GM03348 (cell line): ENCODE measurements around the gene NUDT6.
"Not testable (repeated sequence)": the region's sequence is repeated elsewhere in the genome, so short reads cannot be mapped to it uniquely, and the experiment has no call there.

Source experiments
- DNase-seq: peaks from one replicate; pipeline ENCODE4 v3.0.0; 2012; ENCODE audit warnings: low spot score

Gene NUDT6

DNA sequence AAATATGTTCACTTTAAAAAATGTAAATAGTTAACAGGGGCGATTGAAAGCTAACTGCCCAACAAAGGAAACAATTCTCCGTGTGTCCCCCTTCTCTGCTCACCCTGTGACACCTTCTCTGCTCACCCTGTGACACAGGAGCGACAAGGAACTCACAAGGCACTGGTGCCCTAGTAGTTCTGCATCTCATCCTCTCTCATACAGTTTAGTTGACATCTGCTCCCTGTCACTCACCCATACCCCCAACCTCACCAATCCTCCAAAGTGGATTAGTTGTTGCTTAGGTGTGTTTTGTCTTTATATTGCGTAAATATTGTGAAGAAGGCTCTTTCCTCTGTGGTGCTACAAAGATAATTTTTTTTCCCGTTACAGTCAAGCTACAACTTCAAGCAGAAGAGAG, 46.4 kb downstream of the NUDT6 start:
- DNase-seq: no peak

DNA sequence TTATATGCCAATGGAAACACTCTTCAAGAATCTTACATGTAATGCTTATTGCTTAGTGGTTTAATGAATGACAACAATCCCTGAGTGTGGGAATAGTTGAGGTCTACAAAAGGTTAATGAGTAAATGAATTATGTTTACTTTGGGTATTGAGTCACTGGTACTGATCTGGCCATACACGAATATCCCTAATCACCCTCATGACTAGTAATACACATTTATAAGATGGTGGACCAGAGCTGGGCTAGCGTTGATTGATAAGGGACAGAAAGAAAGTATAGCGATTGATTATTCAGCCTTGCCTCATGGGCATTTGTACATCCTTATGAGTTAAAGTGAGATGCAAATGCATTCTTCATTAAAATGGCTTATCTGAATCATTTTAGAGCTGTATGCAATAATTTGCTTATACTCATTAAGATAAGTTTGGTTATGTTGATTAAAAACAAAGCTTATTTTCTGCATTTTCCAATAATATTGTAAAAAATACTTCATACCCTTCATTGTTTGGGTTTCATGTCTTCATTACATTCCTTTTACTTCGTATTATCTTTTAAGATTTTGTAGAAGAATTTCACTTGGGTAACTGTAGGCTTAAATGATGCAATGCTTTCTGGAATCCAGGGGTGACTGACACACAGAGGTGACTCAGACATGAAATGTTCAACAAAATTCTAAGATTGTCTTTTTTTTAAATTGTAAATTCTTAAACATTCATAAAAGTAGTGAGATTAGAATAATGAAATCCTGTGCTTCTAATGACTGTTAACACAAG, 48.4 kb downstream of the NUDT6 start:
- peak; percentile 77 for DNase-seq

GRCh38 chr4:122873146-122873545, 49.3 kb downstream of the NUDT6 start:
- DNase-seq: no peak

DNA sequence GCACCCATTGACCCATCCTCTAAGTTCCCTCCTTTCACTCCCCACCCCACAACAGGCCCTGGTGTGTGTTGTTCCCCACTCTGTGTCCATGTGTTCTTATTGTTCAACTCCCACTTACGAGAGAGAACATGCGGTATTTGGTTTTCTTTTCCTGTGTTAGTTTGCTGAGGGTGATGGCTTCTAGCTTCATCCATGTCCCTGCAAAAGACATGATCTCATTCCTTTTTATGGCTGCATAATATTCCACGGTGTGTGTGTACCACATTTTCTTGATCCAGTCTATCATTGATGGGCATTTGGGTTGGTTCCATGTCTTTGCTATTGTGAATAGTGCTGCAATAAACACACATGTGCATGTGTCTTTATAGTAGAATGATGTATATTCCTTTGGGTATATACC, 54.2 kb downstream of the NUDT6 start:
- not testable (repeated sequence) for DNase-seq

- DNase-seq: no peak
Observed at GRCh38 chr4:122865425-122865824, 57.0 kb downstream of the NUDT6 start.

DNA sequence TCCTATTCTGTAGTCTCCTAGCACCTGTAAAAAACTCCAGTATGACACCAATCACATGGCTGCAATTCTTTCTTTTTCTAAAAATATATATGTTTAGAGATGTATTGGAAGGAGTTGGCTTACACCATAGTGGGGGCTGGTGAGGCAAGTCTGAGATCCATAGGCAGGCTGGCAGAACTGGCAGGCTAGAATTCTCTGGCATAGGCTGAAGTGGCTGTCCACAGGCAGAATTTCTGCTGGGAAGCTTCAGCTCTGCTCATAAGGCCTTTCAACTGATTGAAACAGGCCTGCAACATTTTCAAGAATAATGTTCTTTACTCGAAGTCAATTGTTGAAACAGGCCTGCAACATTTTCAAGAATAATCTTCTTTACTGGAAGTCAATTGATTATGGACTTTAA, 58.8 kb downstream of the NUDT6 start:
- no peak for DNase-seq

GRCh38 chr4:122861172-122861943, 61.0 kb downstream of the NUDT6 start:
- DNase-seq: no peak

GRCh38 chr4:122858705-122859104, 63.7 kb downstream of the NUDT6 start:
- no peak for DNase-seq

GRCh38 chr4:122857160-122857559, 65.2 kb downstream of the NUDT6 start:
- DNase-seq: no peak

DNA sequence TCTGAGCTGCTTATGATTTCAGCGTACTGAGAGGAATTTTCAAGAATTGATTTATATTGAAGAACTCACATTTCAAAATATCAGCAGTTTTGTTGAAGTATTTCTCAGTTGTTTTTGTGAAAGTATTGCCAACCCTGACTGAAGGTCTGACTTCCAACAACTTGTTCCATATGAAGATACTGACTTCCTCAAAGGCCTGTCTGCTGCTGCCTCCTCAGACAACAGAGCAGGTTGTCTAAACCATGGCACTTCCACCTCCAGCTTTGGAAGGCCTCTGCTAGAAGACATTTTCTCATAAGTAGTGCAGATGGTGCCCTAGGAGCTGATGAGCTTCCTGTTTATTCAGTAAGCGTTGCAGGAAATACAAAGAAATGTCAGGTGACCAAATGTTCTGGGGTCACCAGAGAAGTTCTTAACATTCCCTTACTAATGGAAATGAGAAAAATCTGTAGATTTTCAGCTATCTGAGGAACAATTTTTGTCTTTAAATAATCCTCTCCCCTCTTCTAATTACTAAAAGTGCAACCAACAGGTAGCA, 67.0 kb downstream of the NUDT6 start:
- no peak for DNase-seq

- no peak for DNase-seq
Observed at GRCh38 chr4:122854447-122855352, 67.7 kb downstream of the NUDT6 start.

DNA sequence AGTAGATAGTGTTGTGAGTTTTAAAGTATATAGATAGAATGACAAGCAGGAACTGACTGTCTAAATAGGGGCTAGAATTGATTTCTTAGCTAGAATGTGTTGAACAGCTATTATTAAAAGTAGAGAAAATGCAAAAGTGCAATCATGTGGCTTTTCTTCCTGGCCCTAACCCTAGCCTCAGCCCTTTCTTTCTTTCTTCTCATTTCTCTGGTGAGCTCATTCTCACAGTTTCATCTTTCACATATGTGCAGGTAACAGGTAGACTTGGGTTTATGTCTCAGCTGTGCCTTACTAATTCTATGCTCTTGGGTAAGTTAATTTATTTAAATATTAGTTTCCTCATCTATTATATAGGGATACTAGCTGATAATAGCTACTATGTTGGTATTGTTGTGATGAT, 70.8 kb downstream of the NUDT6 start:
- DNase-seq: no peak

DNA sequence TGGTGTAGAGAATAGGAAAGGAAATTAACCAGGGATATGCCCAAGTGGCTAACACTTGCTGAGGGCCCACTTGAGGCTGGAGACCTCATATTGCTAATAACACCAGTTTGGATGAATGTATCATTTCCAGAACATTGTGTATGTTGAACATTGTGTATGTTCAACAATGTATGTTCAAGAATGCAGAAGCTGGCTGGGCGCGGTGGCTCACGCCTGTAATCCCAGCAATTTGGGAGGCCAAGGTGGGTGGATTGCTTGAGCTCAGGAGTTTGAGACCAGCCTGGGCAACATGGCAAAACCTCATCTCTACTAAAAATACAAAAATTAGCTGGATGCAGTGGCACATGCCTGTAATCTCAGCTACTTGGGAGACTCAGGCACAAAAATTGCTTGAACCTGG, 72.6 kb downstream of the NUDT6 start:
- DNase-seq: not testable (repeated sequence)

- no peak for DNase-seq
Observed at GRCh38 chr4:122847931-122848330, 74.5 kb downstream of the NUDT6 start.

GRCh38 chr4:122845760-122846159, 76.6 kb downstream of the NUDT6 start:
- DNase-seq: no peak

GRCh38 chr4:122845066-122845465, 77.3 kb downstream of the NUDT6 start:
- DNase-seq: no peak

GRCh38 chr4:122844391-122844790, 78.0 kb downstream of the NUDT6 start:
- DNase-seq: not testable (repeated sequence)

GRCh38 chr4:122842984-122843531, 79.3 kb downstream of the NUDT6 start:
- peak; percentile 31 for DNase-seq
